GM12865 (cell line): Measurements from ENCODE around the gene XPO4.

ENCODE experiments used
- DNase-seq: peaks from one replicate; pipeline ENCODE4 v3.0.0; 2010; ENCODE audit warnings: low read depth
- H3K4me3 ChIP-seq: 2 replicates; pipeline ENCODE4 v1.5.1; 2011; ENCODE audit warnings: mild to moderate bottlenecking, low read depth, low read length, control low read depth
- CTCF ChIP-seq: IDR thresholded peaks from 2 replicates; pipeline ENCODE4 v1.5.1; 2011; ENCODE audit warnings: low read length, control low read depth, low read depth, inconsistent platforms; ENCODE audit not compliant: insufficient read depth; ENCODE audit errors: missing control alignments

The XPO4 gene

GRCh38 chr13:20826843-20827560, 75.5 kb downstream of the XPO4 start:
- H3K4me3 ChIP-seq, result no peak overlapping the region
- no peak for TF ChIP-seq CTCF
- no peak for DNase-seq

GRCh38 chr13:20826301-20826700, 76.2 kb downstream of the XPO4 start:
- no peak for DNase-seq
- TF ChIP-seq CTCF, result no peak
- no peak overlapping the region for H3K4me3 ChIP-seq

DNA sequence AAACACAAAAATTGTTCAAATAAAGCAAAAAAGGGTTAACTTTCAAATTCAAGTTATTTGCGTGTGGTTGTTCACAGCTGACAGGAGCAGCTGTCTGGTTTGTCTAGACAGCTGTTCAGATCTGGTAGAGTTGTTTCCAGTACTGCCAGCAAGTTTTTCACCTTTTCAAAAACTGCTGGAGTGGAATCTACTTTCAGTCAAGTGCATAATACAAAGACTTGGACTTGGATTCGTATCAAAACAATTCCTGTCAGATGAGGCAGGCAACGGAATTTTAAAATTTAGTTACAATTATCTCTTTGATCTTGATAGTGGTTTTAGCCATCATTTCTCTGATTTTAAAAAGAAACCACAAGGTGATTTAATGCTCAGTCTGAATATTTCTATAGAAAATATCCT, 77.1 kb downstream of the XPO4 start:
- no peak for DNase-seq
- no peak overlapping the region for H3K4me3 ChIP-seq
- TF ChIP-seq CTCF, result no peak

DNA sequence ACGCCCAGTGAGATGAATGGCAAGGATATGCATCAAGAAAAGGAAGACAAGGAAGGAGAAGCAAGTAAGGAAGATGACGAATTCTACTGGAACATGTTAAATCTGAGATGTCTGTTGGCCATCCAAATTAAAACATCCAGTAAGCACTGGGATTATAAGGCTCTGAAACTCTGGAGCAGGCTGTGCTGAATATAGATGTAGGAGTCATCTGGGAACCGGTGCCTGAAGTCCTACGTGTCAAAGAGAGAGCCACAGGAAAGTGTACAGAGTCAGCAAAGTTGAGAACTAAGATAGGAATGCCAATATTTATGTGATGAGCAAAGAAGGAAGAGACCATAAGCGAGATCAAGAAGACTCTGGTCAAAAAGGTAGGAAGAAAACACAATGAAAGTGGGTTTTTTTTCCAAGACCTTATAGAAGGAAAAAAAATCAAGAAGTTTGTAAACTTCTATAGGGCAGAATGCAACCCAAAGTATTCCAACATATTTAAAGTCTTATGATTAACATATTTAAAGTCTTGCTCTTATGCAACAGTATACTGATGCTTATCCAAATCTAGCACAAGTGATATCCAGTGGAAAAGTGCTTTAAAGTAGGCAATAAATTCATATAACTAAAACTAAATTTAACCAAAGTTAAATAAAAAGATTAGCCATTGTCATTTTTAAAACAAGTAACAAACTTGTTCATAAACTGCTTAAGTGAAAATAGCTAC, 77.6 kb downstream of the XPO4 start:
- no peak overlapping the region for H3K4me3 ChIP-seq
- no peak for TF ChIP-seq CTCF
- DNase-seq, result no peak

- no peak for DNase-seq
- no peak for TF ChIP-seq CTCF
- H3K4me3 ChIP-seq, result no peak overlapping the region
Observed at GRCh38 chr13:20823071-20823470, 79.5 kb downstream of the XPO4 start.

DNA sequence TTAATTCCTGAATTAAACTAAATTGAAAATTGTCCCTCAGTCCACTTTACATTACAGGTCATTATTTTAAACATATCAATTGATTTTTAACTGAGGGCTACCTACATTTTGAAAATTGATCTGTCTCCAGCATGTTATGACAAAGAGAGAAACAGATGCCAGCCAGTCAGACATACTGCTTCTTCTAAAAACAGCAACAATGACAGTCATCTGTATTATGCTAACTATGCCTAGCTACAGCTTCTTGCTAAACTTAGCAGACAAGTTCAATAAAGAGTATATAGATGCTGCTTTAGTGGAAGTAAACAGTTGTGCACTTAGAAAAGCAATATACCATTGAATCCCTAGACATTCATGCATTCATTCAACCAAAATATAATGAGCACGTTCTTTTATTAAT, 80.1 kb downstream of the XPO4 start:
- TF ChIP-seq CTCF, result no peak
- no peak overlapping the region for H3K4me3 ChIP-seq
- no peak for DNase-seq
